ENCODE results near the gene PRELP. TPM values are rescaled to one million over a fixed set of nuclear protein-coding genes. Genes with fewer than 3 reads are reported as not detected.

PRELP gene
- total RNA-seq (2021; ENCODE audit: unreplicated experiment) (not detected), Bru-seq, nascent RNA (not detected), BruChase-seq, experiment 1, labeled RNA remaining after a 2-hour chase (not detected), BruChase-seq, experiment 2, labeled RNA remaining after a 6-hour chase (percentile 6 among the genes with signal in this experiment)
- polyA plus RNA-seq (2012; ENCODE audit: insufficient read length): not detected
- long read RNA-seq: 0 reads

DNA sequence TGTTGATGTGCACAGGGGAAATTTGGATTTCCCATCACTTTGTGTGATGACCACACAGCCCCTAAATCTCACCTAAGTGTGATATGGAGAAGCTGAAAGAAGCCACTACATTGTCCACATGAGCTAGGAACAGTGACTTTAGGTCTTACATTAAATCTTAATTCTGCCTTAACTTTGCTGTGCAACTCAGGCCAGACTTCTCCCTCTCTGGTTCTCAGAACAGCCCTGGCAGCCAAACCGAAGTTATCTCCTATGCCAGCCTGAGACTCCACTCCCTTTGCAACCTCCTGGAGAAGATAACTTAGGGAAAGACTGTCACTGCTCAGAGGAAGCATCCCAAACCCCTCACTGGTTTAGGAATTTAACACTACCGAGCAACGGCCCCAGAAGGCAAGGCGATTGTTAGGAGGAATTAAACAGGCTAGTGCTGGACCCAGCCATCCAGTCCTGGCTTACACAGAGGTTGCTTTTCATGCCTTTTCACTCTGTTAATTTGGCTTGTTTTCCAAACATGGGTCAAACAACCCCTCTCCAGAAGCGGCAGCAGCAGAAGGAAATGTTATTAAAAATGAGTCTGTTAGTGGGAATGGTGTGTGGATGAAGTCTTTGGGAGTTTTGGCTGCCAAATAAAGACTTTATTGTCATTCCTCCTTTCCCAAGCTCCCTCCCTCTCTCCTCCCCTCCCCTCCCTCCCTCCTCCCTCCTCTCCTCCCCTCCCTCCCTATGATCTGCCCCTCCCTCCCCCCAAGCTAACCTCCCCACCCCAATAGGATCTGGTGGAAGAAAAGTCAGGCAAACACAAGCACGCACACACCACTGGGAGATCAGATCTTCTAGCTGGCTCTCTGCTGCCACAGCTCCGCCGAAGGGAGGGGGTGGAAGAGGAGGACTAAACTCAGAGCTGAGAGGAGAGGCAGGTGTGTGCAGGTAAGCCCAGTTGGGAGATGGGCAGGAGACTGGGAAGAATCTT lies at the start of gene PRELP:
Gene PRELP, plus strand, starts transcription at position 795 of the 970 bp plus-strand sequence. CDS start 7,379 bp downstream, outside the sequence.
- H3K4me1 ChIP-seq (ENCODE audit: control insufficient read depth, insufficient read depth, low read length): no peaks in the 10 kb centered on the region
- no peak within 1 kb of the TSS for H3K4me3 ChIP-seq (ENCODE audit: low read depth in 2 of 2, low read length in 2 of 2)
- no peak within 1 kb of the TSS for H3K27ac ChIP-seq (ENCODE audit: low read length)
- no peak for ATAC-seq
- intact Hi-C loops (cut with micrococcal nuclease; ENCODE audit: unreplicated experiment): no loop called here
- H3K9me3 ChIP-seq (ENCODE audit: control insufficient read depth, insufficient read depth, low read depth, low read length): no peaks in the 10 kb centered on the region
- DNase-seq (ENCODE audit: low read depth, low spot score): no peak
- TF ChIP-seq, protein P1, sequence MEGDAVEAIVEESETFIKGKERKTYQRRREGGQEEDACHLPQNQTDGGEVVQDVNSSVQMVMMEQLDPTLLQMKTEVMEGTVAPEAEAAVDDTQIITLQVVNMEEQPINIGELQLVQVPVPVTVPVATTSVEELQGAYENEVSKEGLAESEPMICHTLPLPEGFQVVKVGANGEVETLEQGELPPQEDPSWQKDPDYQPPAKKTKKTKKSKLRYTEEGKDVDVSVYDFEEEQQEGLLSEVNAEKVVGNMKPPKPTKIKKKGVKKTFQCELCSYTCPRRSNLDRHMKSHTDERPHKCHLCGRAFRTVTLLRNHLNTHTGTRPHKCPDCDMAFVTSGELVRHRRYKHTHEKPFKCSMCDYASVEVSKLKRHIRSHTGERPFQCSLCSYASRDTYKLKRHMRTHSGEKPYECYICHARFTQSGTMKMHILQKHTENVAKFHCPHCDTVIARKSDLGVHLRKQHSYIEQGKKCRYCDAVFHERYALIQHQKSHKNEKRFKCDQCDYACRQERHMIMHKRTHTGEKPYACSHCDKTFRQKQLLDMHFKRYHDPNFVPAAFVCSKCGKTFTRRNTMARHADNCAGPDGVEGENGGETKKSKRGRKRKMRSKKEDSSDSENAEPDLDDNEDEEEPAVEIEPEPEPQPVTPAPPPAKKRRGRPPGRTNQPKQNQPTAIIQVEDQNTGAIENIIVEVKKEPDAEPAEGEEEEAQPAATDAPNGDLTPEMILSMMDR (IDR thresholded peaks at IDR 0.05): no peak
- TF ChIP-seq POLR2AphosphoS5 (IDR thresholded peaks at IDR 0.05; ENCODE audit: low read depth, low read length) (no peak), REST (IDR thresholded peaks at IDR 0.05; ENCODE audit: insufficient read depth in 1 of 2, low read depth in 2 of 2, low read length in 1 of 2) (no peak), TCF7L2 (IDR thresholded peaks at IDR 0.05; ENCODE audit: low read depth, low read length) (no peak), SIN3A (IDR thresholded peaks at IDR 0.05; ENCODE audit: borderline replicate concordance, insufficient read depth, low read depth, low read length) (no peak)
- CTCF ChIA-PET: interaction anchor here (1.5 kb wide), 1 partner anchor 13 kb away, joined by 4 read pairs; no protein-coding TSS in a partner anchor
- in situ Hi-C loops (cut with HindIII; ENCODE audit: low pct_unique_long_range_greater_than_20kb, low sequenced_read_pairs): no loop called here
- BruUV-seq (replicated peaks): no TSS peak
- H3K27me3 ChIP-seq (ENCODE audit: control insufficient read depth, insufficient read depth, low read length): peaks cover 26% of the 10 kb centered on the region
- POLR2A ChIA-PET: interaction anchor here (0.6 kb wide), 1 partner anchor 137 kb away, joined by 10 read pairs; no protein-coding TSS in a partner anchor
- H3K36me3 ChIP-seq (ENCODE audit: control insufficient read depth, insufficient read depth, low read length): no peaks in the 10 kb centered on the region

DNA sequence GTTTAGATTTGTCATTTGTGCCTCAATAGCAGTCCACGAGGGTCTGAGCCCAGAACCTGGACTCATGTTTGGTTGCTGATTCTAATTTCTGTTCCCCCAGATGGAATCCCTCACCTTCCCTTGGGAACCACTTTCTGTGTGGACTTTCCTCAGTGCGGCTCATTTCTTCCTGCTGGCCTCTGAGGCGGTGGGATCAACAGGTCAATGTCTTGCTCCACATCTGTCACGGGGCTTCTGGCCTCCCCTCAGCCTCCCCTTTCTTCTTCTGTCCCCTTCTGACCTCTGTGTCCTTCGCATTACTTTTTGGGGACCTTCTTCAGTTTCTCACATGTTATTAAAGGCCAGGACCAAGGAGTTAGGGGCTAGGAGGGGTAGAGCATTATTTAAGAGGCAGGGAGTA lies 49.2 kb upstream of the PRELP start:
- CTCF ChIA-PET: no interaction called here
- in situ Hi-C loops (cut with HindIII; ENCODE audit: low pct_unique_long_range_greater_than_20kb, low sequenced_read_pairs): no loop called here
- POLR2A ChIA-PET: no interaction called here

More for the DNA sequence above, 49.2 kb upstream of the PRELP start:
- Histone ChIP-seq H3K36me3 (ENCODE audit: control insufficient read depth, insufficient read depth, low read length) (no peaks in the 10 kb centered on the region), H3K4me1 (ENCODE audit: control insufficient read depth, insufficient read depth, low read length) (no peaks in the 10 kb centered on the region), H3K4me3 (ENCODE audit: low read depth in 2 of 2, low read length in 2 of 2) (no peak overlapping the region), H3K27me3 (ENCODE audit: control insufficient read depth, insufficient read depth, low read length) (peaks cover 15% of the 10 kb centered on the region), H3K27ac (ENCODE audit: low read length) (no peak overlapping the region), H3K9me3 (ENCODE audit: control insufficient read depth, insufficient read depth, low read depth, low read length) (no peaks in the 10 kb centered on the region)
- DNase-seq (ENCODE audit: low read depth, low spot score) (no peak), ATAC-seq (no peak)
- intact Hi-C loops (cut with micrococcal nuclease; ENCODE audit: unreplicated experiment): no loop called here
- no TSS peak for BruUV-seq (replicated peaks)
- TF ChIP-seq, protein P1 (IDR thresholded peaks at IDR 0.05): no peak
- TF ChIP-seq REST (IDR thresholded peaks at IDR 0.05; ENCODE audit: insufficient read depth in 1 of 2, low read depth in 2 of 2, low read length in 1 of 2): no peak
- TF ChIP-seq SIN3A (IDR thresholded peaks at IDR 0.05; ENCODE audit: borderline replicate concordance, insufficient read depth, low read depth, low read length): no peak
- TF ChIP-seq POLR2AphosphoS5 (IDR thresholded peaks at IDR 0.05; ENCODE audit: low read depth, low read length): no peak
- no peak for TF ChIP-seq TCF7L2 (IDR thresholded peaks at IDR 0.05; ENCODE audit: low read depth, low read length)
